B cell (primary cell): Measurements from ENCODE around the gene DLGAP5. TPM values are rescaled to one million over a fixed set of nuclear protein-coding genes. Genes with fewer than 3 reads are reported as not detected.

Experiments
- ATAC-seq: fragments of 200-7000 bp; cut with Tn5 transposase; one replicate; pipeline ENCODE4 v1.10.0; 2021; ENCODE audit warnings: low read depth, mild to moderate bottlenecking, moderate number of reproducible peaks, moderate library complexity
- CTCF ChIA-PET: fragments of 350-600 bp; sonication (Branson Sonifier 250); formaldehyde crosslinking; loops from one replicate; lab custom pipeline; 2021; ENCODE audit warnings: antibody characterized with exemption, inconsistent platforms; lab: Charles Lee
- POLR2A ChIA-PET: fragments of 350-600 bp; sonication (Branson Sonifier 250); formaldehyde crosslinking; loops from one replicate; lab custom pipeline; 2021; ENCODE audit warnings: antibody characterized with exemption; lab: Charles Lee
- DNase-seq: peaks from one replicate; pipeline ENCODE4 v3.0.0; 2013
- H2AFZ ChIP-seq: 2 replicates; pipeline ENCODE4 v1.6.1; 2012; ENCODE audit warnings: mild to moderate bottlenecking, low read depth, low read length; ENCODE audit not compliant: insufficient read depth, poor library complexity, severe bottlenecking
- H3K27ac ChIP-seq, 2 donors: 1 replicate in 1 of 2; 2 replicates in 1 of 2; pipeline ENCODE4 v1.5.1; 2012 to 2013; ENCODE audit warnings: low read length in 2 of 2, mild to moderate bottlenecking in 2 of 2, moderate library complexity in 1 of 2
- H3K27me3 ChIP-seq, 4 experiments: fragments of 200-600 bp in 1 of 4; sonication (generic) in 1 of 4; replicated peaks in 1 of 4; 1 replicate in 2 of 4; 2 replicates in 2 of 4; pipeline versions ENCODE4 v1.6.1 to v1.7.0; 2013 to 2016; ENCODE audit warnings: low read length in 3 of 4, mild to moderate bottlenecking in 2 of 4, mixed read lengths in 1 of 4, moderate library complexity in 1 of 4; ENCODE audit not compliant: insufficient read depth in 4 of 4, control insufficient read depth in 3 of 4; ENCODE audit errors: control extremely low read depth in 1 of 4
- H3K36me3 ChIP-seq, 2 experiments: replicated peaks in 1 of 2; 1 replicate in 1 of 2; 2 replicates in 1 of 2; pipeline versions ENCODE4 v1.6.1 to v1.7.1; 2013; ENCODE audit warnings: low read length in 1 of 2; ENCODE audit not compliant: insufficient read depth in 2 of 2, control insufficient read depth in 1 of 2; ENCODE audit errors: control extremely low read depth in 1 of 2, extremely low read depth in 1 of 2
- H3K4me1 ChIP-seq, 2 donors: fragments of 200-600 bp in 1 of 2; sonication (generic) in 1 of 2; 1 replicate in 1 of 2; 2 replicates in 1 of 2; pipeline versions ENCODE4 v1.5.1 to v1.6.1; 2013 to 2017; ENCODE audit warnings: low read length in 2 of 2; ENCODE audit not compliant: control insufficient read depth in 2 of 2, insufficient read depth in 2 of 2
- H3K4me2 ChIP-seq: replicated peaks from 2 replicates; pipeline ENCODE3; 2012; ENCODE audit warnings: mild to moderate bottlenecking, low read depth, low read length; ENCODE audit not compliant: poor library complexity, severe bottlenecking
- H3K4me3 ChIP-seq, 5 experiments: fragments of 200-600 bp in 1 of 5; sonication (generic) in 1 of 5; 1 replicate in 3 of 5; 2 replicates in 2 of 5; pipeline versions ENCODE4 v1.5.1 to v1.7.0; 2011 to 2016; ENCODE audit warnings: low read length in 4 of 5, mild to moderate bottlenecking in 4 of 5, low read depth in 2 of 5, control low read depth in 1 of 5, moderate library complexity in 1 of 5; ENCODE audit not compliant: insufficient read depth in 1 of 5; ENCODE audit errors: control extremely low read depth in 1 of 5, extremely low read depth in 1 of 5
- H3K79me2 ChIP-seq: fragments of 200-600 bp; sonication (generic); one replicate; pipeline ENCODE4 v1.6.0; 2016; ENCODE audit warnings: low read length; ENCODE audit not compliant: control insufficient read depth, insufficient read depth
- H3K9ac ChIP-seq: fragments of 200-600 bp; sonication (generic); 2 replicates; pipeline ENCODE4 v1.6.1; 2017; ENCODE audit warnings: mild to moderate bottlenecking, low read length, moderate library complexity
- H3K9me3 ChIP-seq, 3 donors: one replicate each; pipeline versions ENCODE4 v1.6.1 to v1.7.1; 2013; ENCODE audit warnings: low read length in 2 of 3; ENCODE audit not compliant: control insufficient read depth in 2 of 3, insufficient read depth in 1 of 3; ENCODE audit errors: control extremely low read depth in 1 of 3
- H4K20me1 ChIP-seq: 2 replicates; pipeline ENCODE4 v1.6.0; 2012; ENCODE audit warnings: mild to moderate bottlenecking, low read length; ENCODE audit not compliant: insufficient read depth, control insufficient read depth, poor library complexity, severe bottlenecking
- H3K27ac Mint-ChIP-seq: one replicate; pipeline ENCODE4 v1.8.0; 2021; ENCODE audit warnings: mixed read lengths
- H3K27me3 Mint-ChIP-seq: one replicate; pipeline ENCODE4 v1.8.0; 2021; ENCODE audit warnings: mixed read lengths
- H3K4me1 Mint-ChIP-seq: one replicate; pipeline ENCODE4 v1.8.0; 2021; ENCODE audit warnings: mixed read lengths
- H3K4me3 Mint-ChIP-seq: one replicate; pipeline ENCODE4 v1.8.0; 2021; ENCODE audit warnings: mixed read lengths
- H3K9me3 Mint-ChIP-seq: one replicate; pipeline ENCODE4 v1.8.0; 2022; ENCODE audit warnings: mixed read lengths; ENCODE audit not compliant: insufficient read depth
- CTCF ChIP-seq: fragments of 200-600 bp; IDR thresholded peaks from one replicate; pipeline ENCODE4 v1.8.0; 2022; ENCODE audit warnings: antibody characterized with exemption, mild to moderate bottlenecking
- EZH2 ChIP-seq: IDR thresholded peaks from 2 replicates; pipeline ENCODE4 v1.6.1; 2012; ENCODE audit warnings: borderline replicate concordance, low read depth, mild to moderate bottlenecking, moderate library complexity, low read length; ENCODE audit not compliant: insufficient read depth, poor library complexity, severe bottlenecking
- WGBS: methylation state at CpG from one replicate; pipeline ENCODE4 v1.1.5; 2013; ENCODE audit warnings: missing lambda C conversion rate; ENCODE audit not compliant: insufficient coverage; 5-methylcytosine and 5-hydroxymethylcytosine counted together
- intact Hi-C: fragments of 100-400 bp; cut with micrococcal nuclease; formaldehyde crosslinking; loops from one replicate; pipeline ENCODE4 v1.10.0; 2022
- polyA plus RNA-seq: library from polyadenylated mRNA; depleted of rRNA; stranded (reverse); fragments of >200 nt; gene quantifications from 2 replicates; pipeline ENCODE4 v1.2.3, GENCODE V29; 2012
- total RNA-seq, 2 donors: library from RNA; stranded (reverse); fragments of 120-200 nt in 1 of 2; gene quantifications; 1 replicate in 1 of 2; 2 replicates in 1 of 2; pipeline versions ENCODE4 v1.2.3 to v1.2.4, GENCODE V29; 2013 to 2022

Gene DLGAP5
- total and polyA plus RNA-seq, 2 donors (not counting 1 experiment from before 2014, with no cell fraction given), result 0.12 TPM; not detected in 1

GRCh38 chr14:55103005-55103640, 88.3 kb downstream of the DLGAP5 start:
- DNase-seq (peak; percentile 22), ATAC-seq (peak; percentile 9)
- Mint-ChIP-seq H3K27ac (peak overlapping the region; percentile 84), H3K9me3 (peaks cover 6% of the 10 kb centered on the region), H3K27me3 (no peaks in the 10 kb centered on the region), H3K4me3 (peak overlapping the region; percentile 70), H3K4me1 (peaks cover 38% of the 10 kb centered on the region)
- Histone ChIP-seq H2AFZ (peak overlapping the region; percentile 18), H3K36me3 (no peaks in the 10 kb centered on the region), H3K9me3 (peaks cover 0 to 3% (median 3%) of the 10 kb centered on the region in 3 donors), H3K27ac (peak overlapping the region; percentile 20 to 40), H3K9ac (no peak overlapping the region), H3K27me3 (no peaks in the 10 kb centered on the region), H3K79me2 (no peaks in the 10 kb centered on the region), H3K4me1 (peaks cover 28 to 38% of the 10 kb centered on the region in 2 donors), H3K4me2 (peak overlapping the region; percentile 39), H4K20me1 (no peaks in the 10 kb centered on the region), H3K4me3 (no peak overlapping the region)
- WGBS, result 46% methylated on average over 13 of the region's 13 CpGs
- CTCF ChIA-PET, result interaction anchor here (0.6 to 2.4 kb wide), 9 partner anchors 10 to 539 kb away, joined by 3 to 9 read pairs (median 4); partner anchors contain the start of gene MAPK1IP1L
- TF ChIP-seq EZH2, result no peak
- TF ChIP-seq CTCF, result no peak
- intact Hi-C loops, result loop anchor here (2.0 kb wide), 1 partner anchor 14 kb away; no protein-coding TSS in a partner anchor
- POLR2A ChIA-PET, result interaction anchor here (0.7 to 1.1 kb wide), 3 partner anchors 10 to 21 kb away, joined by 4 to 7 read pairs (median 5); no protein-coding TSS in a partner anchor

GRCh38 chr14:55102141-55102621, 89.2 kb downstream of the DLGAP5 start:
- H3K9ac ChIP-seq, result no peak overlapping the region
- 0% methylated on average over 3 of the region's 7 CpGs for WGBS
- no peaks in the 10 kb centered on the region for H3K27me3 Mint-ChIP-seq
- intact Hi-C loops, result loop anchor here (2.0 kb wide), 1 partner anchor 13 kb away; no protein-coding TSS in a partner anchor
- peaks cover 6% of the 10 kb centered on the region for H3K9me3 Mint-ChIP-seq
- H3K4me1 Mint-ChIP-seq, result peaks cover 44% of the 10 kb centered on the region
- H3K27ac ChIP-seq, result no peak overlapping the region
- H3K27me3 ChIP-seq, result no peaks in the 10 kb centered on the region
- no peaks in the 10 kb centered on the region for H3K36me3 ChIP-seq
- H3K9me3 ChIP-seq, result peaks cover 0 to 3% (median 3%) of the 10 kb centered on the region in 3 donors
- peak overlapping the region; percentile 6 for H3K4me2 ChIP-seq
- CTCF ChIA-PET, result interaction anchor here (0.6 to 2.4 kb wide), 5 partner anchors 9 to 538 kb away, joined by 3 to 8 read pairs (median 4); partner anchors contain the start of gene MAPK1IP1L
- DNase-seq (peak; percentile 73), ATAC-seq (peak; percentile 89)
- POLR2A ChIA-PET, result interaction anchor here (0.9 to 1.1 kb wide), 2 partner anchors 9 to 15 kb away, joined by 4 to 5 read pairs; no protein-coding TSS in a partner anchor
- H3K79me2 ChIP-seq, result no peaks in the 10 kb centered on the region
- H3K27ac Mint-ChIP-seq, result peak overlapping the region; percentile 84
- peaks cover 34 to 47% of the 10 kb centered on the region in 2 donors for H3K4me1 ChIP-seq
- H3K4me3 Mint-ChIP-seq, result peak overlapping the region; percentile 70
- H4K20me1 ChIP-seq, result no peaks in the 10 kb centered on the region
- no peak for TF ChIP-seq EZH2
- no peak for TF ChIP-seq CTCF
- H2AFZ ChIP-seq, result peak overlapping the region; percentile 43
- H3K4me3 ChIP-seq, result no peak overlapping the region
